A375 (cell line): ENCODE results near the gene DTHD1. TPM values are rescaled to one million over a fixed set of nuclear protein-coding genes. Genes with fewer than 3 reads are reported as not detected.

Experiments
- total RNA-seq: library from RNA; depleted of rRNA; stranded (reverse); fragments of >200 nt; shearing (Covaris generic); gene quantifications from 2 replicates; pipeline ENCODE4 v1.2.3, GENCODE V29; 2014; rRNA removed

The DTHD1 gene
- total RNA-seq, result not detected in 2 replicates

DNA sequence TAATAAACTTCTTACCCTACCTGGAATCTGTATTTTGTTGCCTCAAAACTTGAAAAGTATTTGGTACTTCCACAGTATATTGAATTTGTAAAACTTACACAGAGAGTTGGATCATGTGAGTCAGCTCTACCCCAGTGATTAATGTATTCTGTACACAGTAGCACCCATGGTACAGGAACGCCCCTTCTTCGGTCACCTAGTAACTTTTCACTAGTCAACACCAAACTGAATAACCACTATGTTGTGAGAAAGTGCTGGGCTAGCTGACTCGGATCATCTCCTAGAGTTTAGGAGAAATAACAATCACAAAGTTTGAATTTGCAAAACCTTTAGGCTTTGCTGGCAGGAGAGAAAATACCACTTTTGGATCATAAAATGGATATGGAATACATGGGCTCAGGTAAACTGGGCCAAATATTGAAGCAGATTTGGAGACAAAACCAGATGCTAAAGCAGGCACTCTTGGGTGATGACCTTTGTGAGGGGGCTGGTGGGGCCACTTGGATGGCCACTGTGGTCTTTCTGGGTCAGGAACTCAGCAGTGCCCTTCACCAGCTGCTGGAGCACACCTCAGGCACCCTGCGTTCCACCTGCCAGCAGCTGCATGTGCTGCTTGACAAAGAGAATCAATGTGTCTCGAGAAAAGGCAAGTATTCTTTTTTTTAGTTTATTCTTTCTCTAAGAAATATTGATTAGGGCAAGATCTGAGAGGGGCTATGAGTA lies at the start of gene DTHD1:
TSS of gene DTHD1 (plus strand) at position 233 of the 723 bp plus-strand sequence. CDS start at position 376, 143 bp downstream.

DNA sequence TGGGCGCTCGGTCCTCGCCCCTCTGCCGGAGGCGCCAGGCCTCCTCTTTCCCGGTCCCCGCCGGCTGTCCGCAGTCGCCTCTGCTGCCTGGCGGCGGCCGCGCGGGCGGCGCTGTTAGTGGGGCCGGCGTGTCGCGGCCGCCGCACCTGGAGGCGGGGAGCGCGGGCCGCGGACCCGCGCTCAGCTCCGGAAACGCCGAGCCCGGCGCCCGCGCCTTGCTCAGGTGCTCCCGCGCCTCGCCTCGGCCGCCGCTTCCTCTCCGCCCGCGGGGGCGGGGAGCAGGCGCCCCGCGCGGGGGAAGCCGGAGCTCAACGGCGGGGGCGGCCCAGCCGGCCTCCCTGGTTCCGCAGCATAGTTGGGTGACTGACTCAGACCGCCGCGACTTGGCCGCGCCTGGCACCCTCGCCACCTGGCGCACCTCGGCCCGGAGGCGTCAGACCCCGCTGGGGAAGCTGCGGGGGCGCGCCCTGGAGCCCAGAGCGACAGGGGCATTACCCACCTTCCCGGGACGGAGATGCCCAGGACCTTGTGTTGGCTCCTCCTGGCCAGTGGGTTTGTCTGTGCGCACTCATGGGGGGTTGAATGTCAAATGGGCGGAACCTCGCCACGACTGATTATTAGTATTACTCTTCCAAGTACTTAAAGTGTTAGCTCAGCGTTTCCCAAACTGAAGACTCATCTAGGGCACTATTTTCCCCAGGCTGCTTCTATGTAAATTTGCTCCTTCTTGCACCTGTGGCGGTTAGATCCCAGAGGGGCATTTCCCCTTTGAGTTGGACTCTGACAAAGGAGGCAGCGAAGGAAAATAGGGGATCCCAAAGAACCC lies 36.9 kb upstream of the DTHD1 start, which contains the start of gene ARAP2:
TSS of gene ARAP2 (minus strand) at position 258 of the 826 bp plus-strand sequence. CDS start 15,028 bp downstream, outside the sequence.

Other genes with a start within 250 kb of the DTHD1 start
- gene ARAP2, start 37.1 kb upstream of the DTHD1 start, total RNA-seq, result 8.9 and 11.7 TPM in 2 replicates